ENCODE measurements around the gene IRF6.

GRCh38 chr1:209817691-209818090 is 11.7 kb upstream of the IRF6 start:
- TF ChIP-seq CTCF (IDR thresholded peaks at IDR 0.05; ENCODE audit: low read depth, low read length): no peak
- TF ChIP-seq POLR2A (IDR thresholded peaks at IDR 0.05; ENCODE audit: extremely low read depth, insufficient read length): no peak

Measured in NB4 (cell line).